ENCODE measurements around the gene RNF44. TPM values are rescaled to one million over a fixed set of nuclear protein-coding genes. Genes with fewer than 3 reads are reported as not detected.

Gene RNF44
- total RNA-seq, 1 experiment from 2014 or later, result 58.4 TPM

DNA sequence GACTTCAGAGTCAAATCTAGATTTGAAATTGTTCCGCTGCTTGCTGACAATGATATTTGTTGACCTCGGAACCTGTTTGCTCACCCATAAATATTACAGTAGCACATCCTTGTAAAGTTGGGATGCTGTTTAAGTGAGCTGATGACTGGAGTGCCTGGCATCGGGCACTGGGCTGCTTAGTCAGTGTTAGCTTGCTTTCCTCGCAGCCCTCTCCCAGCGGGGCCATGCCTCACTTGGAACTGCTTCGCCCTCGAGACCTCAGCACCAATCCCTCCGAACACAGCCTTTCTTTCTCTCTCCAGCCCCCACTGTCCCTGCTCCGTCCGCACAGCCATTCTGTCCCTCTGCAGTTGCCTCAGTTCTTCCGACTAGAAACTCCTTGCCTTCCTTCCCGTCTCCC is 23.4 kb downstream of the RNF44 start:
- TF ChIP-seq POLR2A (IDR thresholded peaks at IDR 0.05; ENCODE audit: borderline replicate concordance, extremely low read depth, insufficient read depth, insufficient read length), result no peak
- no peak for TF ChIP-seq RAD21 (IDR thresholded peaks at IDR 0.05; ENCODE audit: low read depth)
- TF ChIP-seq, protein P1, sequence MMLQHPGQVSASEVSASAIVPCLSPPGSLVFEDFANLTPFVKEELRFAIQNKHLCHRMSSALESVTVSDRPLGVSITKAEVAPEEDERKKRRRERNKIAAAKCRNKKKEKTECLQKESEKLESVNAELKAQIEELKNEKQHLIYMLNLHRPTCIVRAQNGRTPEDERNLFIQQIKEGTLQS (IDR thresholded peaks at IDR 0.05), result no peak
- Histone ChIP-seq H3K4me2 (ENCODE audit: low read length) (no peak overlapping the region), H3K79me2 (ENCODE audit: insufficient read depth, low read length) (no peaks in the 10 kb centered on the region), H3K9ac (ENCODE audit: low read length) (no peak overlapping the region), H2AFZ (ENCODE audit: low read depth, low read length, poor library complexity, severe bottlenecking) (no peak overlapping the region), H3K9me2 (ENCODE audit: insufficient read depth) (no peaks in the 10 kb centered on the region), H3K4me1 (ENCODE audit: control insufficient read depth in 1 of 2, insufficient read depth in 2 of 2, low read length in 2 of 2) (no peaks in the 10 kb centered on the region), H3K9me3 (ENCODE audit: control insufficient read depth in 1 of 2, insufficient read depth in 1 of 2, low read depth in 1 of 2, low read length in 2 of 2) (no peaks in the 10 kb centered on the region), H3K27me3 (ENCODE audit: insufficient read depth, low read length) (no peaks in the 10 kb centered on the region), H3K27ac (ENCODE audit: low read depth, low read length) (no peak overlapping the region), H3K4me3 (replicated peaks in 1 of 2; ENCODE audit: low read depth in 1 of 2, low read length in 2 of 2) (no peak overlapping the region), H4K20me1 (ENCODE audit: insufficient read depth) (no peaks in the 10 kb centered on the region), H3K36me3 (ENCODE audit: control insufficient read depth in 1 of 2, insufficient read depth in 2 of 2, low read length in 2 of 2) (peaks cover 0 to 6% of the 10 kb centered on the region in 2 experiments; a peak in 2 of 4 replicates)
- DNase-seq (ENCODE audit: low read depth, low spot score) (no peak), ATAC-seq (no peak)
- RAD21 ChIA-PET (ENCODE audit: low non-redundant PET in 1 of 2, low total read pairs in 2 of 2, uncharacterized antibody in 2 of 2, unreplicated experiment in 2 of 2), result no interaction called here
- intact Hi-C loops (cut with micrococcal nuclease), result no loop called here
- CTCF ChIA-PET, result no interaction called here
- POLR2A ChIA-PET, result no interaction called here
- BruUV-seq (replicated peaks), result no TSS peak

DNA sequence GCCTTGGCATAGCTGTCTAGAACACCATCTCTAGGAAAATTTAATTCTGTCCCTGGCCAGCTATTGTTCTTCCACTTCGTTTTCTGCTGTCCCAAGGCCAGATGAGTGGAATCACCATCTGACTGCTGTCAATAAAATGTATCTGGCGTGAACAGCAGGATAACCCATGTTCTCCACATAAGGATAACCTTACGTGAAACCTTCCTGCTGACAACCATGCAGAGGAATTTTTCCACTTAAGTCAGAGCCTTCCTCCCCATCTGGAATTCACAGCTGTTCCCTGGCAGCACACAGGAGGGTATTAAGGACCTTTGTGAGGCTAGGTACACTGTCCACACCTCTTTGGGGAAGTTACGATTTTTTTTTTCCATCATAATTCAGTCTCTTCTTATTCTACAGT is 28.6 kb downstream of the RNF44 start:
- H3K27ac ChIP-seq (ENCODE audit: low read depth, low read length), result no peak overlapping the region
- no peaks in the 10 kb centered on the region for H3K4me1 ChIP-seq (ENCODE audit: control insufficient read depth in 1 of 2, insufficient read depth in 2 of 2, low read length in 2 of 2)
- TF ChIP-seq SP1 (IDR thresholded peaks at IDR 0.05; ENCODE audit: low read depth), result no peak
- no peak for TF ChIP-seq CBX3 (IDR thresholded peaks at IDR 0.05; ENCODE audit: low read depth)
- TF ChIP-seq, protein P1 (IDR thresholded peaks at IDR 0.05), result no peak
- no peak for TF ChIP-seq POLR2A (IDR thresholded peaks at IDR 0.05; ENCODE audit: borderline replicate concordance, extremely low read depth, insufficient read depth, insufficient read length)
- TF ChIP-seq CEBPB (IDR thresholded peaks at IDR 0.05; ENCODE audit: low read depth), result no peak
- DNase-seq (ENCODE audit: low read depth, low spot score), result no peak
- ChIA-PET CTCF (no interaction called here), POLR2A (no interaction called here), RAD21 (ENCODE audit: low non-redundant PET in 1 of 2, low total read pairs in 2 of 2, uncharacterized antibody in 2 of 2, unreplicated experiment in 2 of 2) (no interaction called here)
- no peak overlapping the region for H3K9ac ChIP-seq (ENCODE audit: low read length)
- no peaks in the 10 kb centered on the region for H4K20me1 ChIP-seq (ENCODE audit: insufficient read depth)
- no peak overlapping the region for H2AFZ ChIP-seq (ENCODE audit: low read depth, low read length, poor library complexity, severe bottlenecking)
- H3K9me2 ChIP-seq (ENCODE audit: insufficient read depth), result no peaks in the 10 kb centered on the region
- intact Hi-C loops (cut with micrococcal nuclease), result no loop called here
- H3K9me3 ChIP-seq (ENCODE audit: control insufficient read depth in 1 of 2, insufficient read depth in 1 of 2, low read depth in 1 of 2, low read length in 2 of 2), result no peaks in the 10 kb centered on the region
- H3K27me3 ChIP-seq (ENCODE audit: insufficient read depth, low read length), result no peaks in the 10 kb centered on the region
- H3K4me2 ChIP-seq (ENCODE audit: low read length), result no peak overlapping the region
- H3K36me3 ChIP-seq (ENCODE audit: control insufficient read depth in 1 of 2, insufficient read depth in 2 of 2, low read length in 2 of 2), result peaks cover 14 to 35% of the 10 kb centered on the region in 2 experiments; a peak in 3 of 4 replicates
- no peak overlapping the region for H3K4me3 ChIP-seq (replicated peaks in 1 of 2; ENCODE audit: low read depth in 1 of 2, low read length in 2 of 2)
- no TSS peak for BruUV-seq (replicated peaks)
- H3K79me2 ChIP-seq (ENCODE audit: insufficient read depth, low read length), result no peaks in the 10 kb centered on the region
- ATAC-seq, result no peak
